Brain microvascular endothelial cell (primary cell): ENCODE results near the gene MLPH.

Source experiments
- DNase-seq: peaks from one replicate; pipeline ENCODE4 v3.0.0-alpha.2; 2020
- H3K27ac ChIP-seq: fragments of 250-450 bp; sonication (Bioruptor Pico); 2 replicates; pipeline ENCODE4 v1.5.1; 2020; ENCODE audit warnings: mild to moderate bottlenecking, moderate library complexity
- H3K27me3 ChIP-seq: fragments of 250-450 bp; sonication (Bioruptor Pico); replicated peaks from 2 replicates; pipeline ENCODE4 v1.5.1; 2020; ENCODE audit warnings: mild to moderate bottlenecking
- H3K36me3 ChIP-seq: fragments of 250-450 bp; sonication (Bioruptor Pico); replicated peaks from 2 replicates; pipeline ENCODE4 v1.5.1; 2020; ENCODE audit warnings: mild to moderate bottlenecking
- H3K4me3 ChIP-seq: 2 replicates; pipeline ENCODE4 v1.5.1; 2011; ENCODE audit warnings: low read depth, mild to moderate bottlenecking, control low read depth, low read length, moderate library complexity
- in situ Hi-C: cut with HindIII; loops from 2 replicates; pipeline ENCODE4 v1.10.0; 2017; ENCODE audit warnings: low sequenced_read_pairs, low pct_ligation_motif_present
- TF ChIP-seq, protein P1 (sequence below): IDR thresholded peaks from 2 replicates; pipeline ENCODE4 v1.5.1; 2011; ENCODE audit warnings: low read depth, mild to moderate bottlenecking, moderate library complexity, low read length, control low read depth, inconsistent platforms; ENCODE audit errors: missing control alignments

Gene MLPH

DNA sequence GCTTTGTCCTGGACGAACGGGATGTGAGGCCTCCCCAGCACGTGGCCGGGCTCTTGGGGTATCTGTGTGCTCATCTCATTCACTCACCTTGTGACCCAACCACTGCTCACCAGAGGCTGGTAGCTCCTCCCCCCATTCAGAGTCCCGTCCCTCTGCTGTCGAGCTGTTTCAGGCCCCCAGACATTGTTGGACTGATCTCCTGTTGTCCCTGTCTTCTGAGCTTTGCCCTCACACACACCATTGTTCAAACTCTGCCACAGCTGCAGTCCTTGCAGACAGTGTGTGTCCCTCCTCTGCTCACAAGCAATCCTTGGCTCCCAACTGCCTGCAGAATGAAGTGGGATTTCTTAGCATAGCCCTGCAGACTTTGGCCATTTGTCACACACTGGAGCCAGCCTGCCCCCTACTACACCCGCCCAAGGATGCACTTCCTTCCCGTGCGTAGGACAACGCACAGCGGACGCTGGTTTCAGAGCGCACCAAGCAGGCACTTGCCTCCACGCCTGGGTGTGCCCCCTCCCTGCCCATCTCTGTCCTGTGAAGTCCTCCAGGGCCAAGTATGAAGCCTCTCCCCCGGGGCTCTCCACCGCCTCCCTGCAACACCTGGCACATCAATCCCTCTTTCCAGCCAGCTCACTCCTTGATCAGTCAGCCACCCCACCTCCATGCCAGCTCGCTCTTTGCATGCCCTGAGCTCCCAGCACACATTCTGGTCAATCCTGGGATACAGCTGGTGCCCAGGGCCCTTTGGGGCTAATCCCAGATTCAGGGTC, 62.8 kb downstream of the MLPH start:
- in situ Hi-C loops, result no loop called here
- no peak overlapping the region for H3K27ac ChIP-seq
- DNase-seq, result no peak
- TF ChIP-seq, protein P1, sequence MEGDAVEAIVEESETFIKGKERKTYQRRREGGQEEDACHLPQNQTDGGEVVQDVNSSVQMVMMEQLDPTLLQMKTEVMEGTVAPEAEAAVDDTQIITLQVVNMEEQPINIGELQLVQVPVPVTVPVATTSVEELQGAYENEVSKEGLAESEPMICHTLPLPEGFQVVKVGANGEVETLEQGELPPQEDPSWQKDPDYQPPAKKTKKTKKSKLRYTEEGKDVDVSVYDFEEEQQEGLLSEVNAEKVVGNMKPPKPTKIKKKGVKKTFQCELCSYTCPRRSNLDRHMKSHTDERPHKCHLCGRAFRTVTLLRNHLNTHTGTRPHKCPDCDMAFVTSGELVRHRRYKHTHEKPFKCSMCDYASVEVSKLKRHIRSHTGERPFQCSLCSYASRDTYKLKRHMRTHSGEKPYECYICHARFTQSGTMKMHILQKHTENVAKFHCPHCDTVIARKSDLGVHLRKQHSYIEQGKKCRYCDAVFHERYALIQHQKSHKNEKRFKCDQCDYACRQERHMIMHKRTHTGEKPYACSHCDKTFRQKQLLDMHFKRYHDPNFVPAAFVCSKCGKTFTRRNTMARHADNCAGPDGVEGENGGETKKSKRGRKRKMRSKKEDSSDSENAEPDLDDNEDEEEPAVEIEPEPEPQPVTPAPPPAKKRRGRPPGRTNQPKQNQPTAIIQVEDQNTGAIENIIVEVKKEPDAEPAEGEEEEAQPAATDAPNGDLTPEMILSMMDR, result no peak
- H3K4me3 ChIP-seq, result no peak overlapping the region
- H3K36me3 ChIP-seq, result peaks cover 80% of the 10 kb centered on the region
- H3K27me3 ChIP-seq, result no peaks in the 10 kb centered on the region

DNA sequence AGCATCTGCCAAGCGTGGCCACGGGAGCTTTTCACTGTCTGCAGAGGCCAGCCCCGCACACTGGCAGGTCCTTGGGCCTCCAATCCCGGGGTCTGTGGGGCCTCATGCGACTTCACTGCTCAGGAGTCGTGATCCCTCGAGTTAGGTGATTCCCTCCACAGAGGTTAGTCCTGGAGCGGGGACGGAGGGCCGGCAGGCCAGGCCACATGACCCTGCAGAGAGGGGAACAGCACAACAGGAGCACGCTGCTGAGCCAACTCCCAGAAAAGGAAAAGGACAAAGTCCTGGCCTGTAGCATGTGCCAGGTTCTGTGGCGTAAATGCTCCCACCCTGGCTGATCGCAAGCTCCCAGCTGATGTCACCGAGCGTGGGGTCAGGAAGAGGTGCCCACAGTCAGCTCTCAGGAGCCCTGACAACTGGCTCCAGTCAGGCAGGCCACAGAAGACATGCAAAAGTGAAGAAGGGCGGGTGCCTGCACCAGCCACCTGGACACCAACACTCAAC, 64.1 kb downstream of the MLPH start:
- TF ChIP-seq, protein P1, result no peak
- DNase-seq, result no peak
- in situ Hi-C loops, result no loop called here
- no peak overlapping the region for H3K4me3 ChIP-seq
- H3K27me3 ChIP-seq, result no peaks in the 10 kb centered on the region
- peaks cover 87% of the 10 kb centered on the region for H3K36me3 ChIP-seq
- H3K27ac ChIP-seq, result no peak overlapping the region

GRCh38 chr2:237552908-237553307, 65.9 kb downstream of the MLPH start:
- TF ChIP-seq, protein P1, result no peak
- Histone ChIP-seq H3K27ac (no peak overlapping the region), H3K27me3 (no peaks in the 10 kb centered on the region), H3K36me3 (peaks cover 85% of the 10 kb centered on the region), H3K4me3 (no peak overlapping the region)
- no peak for DNase-seq
- in situ Hi-C loops, result no loop called here

GRCh38 chr2:237553948-237554347, 66.9 kb downstream of the MLPH start:
- Histone ChIP-seq H3K4me3 (no peak overlapping the region), H3K27ac (no peak overlapping the region), H3K36me3 (peaks cover 77% of the 10 kb centered on the region), H3K27me3 (no peaks in the 10 kb centered on the region)
- DNase-seq, result no peak
- in situ Hi-C loops, result no loop called here
- TF ChIP-seq, protein P1, result no peak

DNA sequence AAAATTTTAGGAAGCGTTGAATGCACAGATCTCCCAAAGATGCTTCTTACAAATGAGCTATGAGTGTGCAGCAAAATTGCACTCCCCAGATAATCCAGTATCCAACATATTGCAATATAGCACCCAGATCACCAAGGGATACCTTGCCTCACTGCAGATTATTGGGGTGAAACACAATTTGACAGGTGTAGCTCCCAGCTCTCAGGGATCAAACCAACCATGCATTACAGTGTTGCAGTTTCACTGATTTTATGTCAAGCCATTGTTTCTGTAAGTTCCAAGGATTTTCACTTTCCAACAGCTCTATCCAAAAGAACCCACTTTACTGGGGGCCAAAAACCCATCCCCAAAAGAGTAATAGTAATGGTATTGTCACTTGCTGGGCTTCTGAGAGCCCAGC, 68.5 kb downstream of the MLPH start:
- Histone ChIP-seq H3K36me3 (peaks cover 62% of the 10 kb centered on the region), H3K27ac (no peak overlapping the region), H3K27me3 (no peaks in the 10 kb centered on the region), H3K4me3 (no peak overlapping the region)
- DNase-seq, result no peak
- TF ChIP-seq, protein P1, result no peak
- in situ Hi-C loops, result no loop called here
